ENCODE results near the gene CACNA2D2.
A peak's percentile ranks its signal among the peaks of the same experiment; 100 is the strongest.

CACNA2D2 gene

GRCh38 chr3:50340448-50341329 lies 162.7 kb downstream of the CACNA2D2 start, which contains the start of gene RASSF1:
TSS of gene RASSF1 (minus strand) at chr3:50340836. CDS start at chr3:50340805, 31 bp downstream.
- DNase-seq, result peak; percentile 78

GRCh38 chr3:50340147-50340447 lies 163.3 kb downstream of the CACNA2D2 start:
- no peak for DNase-seq

DNA sequence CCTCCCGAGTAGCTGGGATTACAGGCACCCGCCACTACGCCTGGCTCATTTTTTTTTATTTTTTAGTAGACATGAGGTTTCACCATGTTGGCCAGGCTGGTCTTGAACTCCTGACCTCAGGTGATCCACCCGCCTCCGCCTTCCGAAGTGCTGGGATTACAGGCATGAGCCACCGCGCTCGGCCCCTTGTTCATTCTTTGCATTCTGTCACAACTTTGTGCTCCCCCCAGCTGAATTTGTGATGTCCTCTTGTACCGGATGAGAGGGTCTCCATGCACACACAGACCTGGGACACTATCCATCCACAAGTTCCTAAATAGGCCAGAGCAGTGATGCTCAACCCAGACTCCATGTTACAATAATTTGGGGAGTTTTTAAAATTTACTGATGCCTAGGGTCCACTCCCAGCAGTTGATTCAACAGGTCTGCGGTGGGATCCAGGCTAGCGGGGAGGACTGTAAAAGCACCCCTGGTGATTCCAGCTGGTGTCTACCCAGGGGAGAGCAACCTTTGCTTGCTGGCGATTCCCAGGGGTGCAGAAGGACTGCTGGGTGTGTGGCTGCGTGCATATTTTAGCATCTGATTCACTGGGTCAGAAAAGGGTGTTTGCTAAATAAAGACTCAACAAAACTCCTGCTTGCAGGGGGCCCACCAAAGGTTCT lies 163.8 kb downstream of the CACNA2D2 start:
- peak; percentile 32 for DNase-seq

- DNase-seq, result peak; percentile 40
Measured at GRCh38 chr3:50338965-50339364, 164.5 kb downstream of the CACNA2D2 start.

DNA sequence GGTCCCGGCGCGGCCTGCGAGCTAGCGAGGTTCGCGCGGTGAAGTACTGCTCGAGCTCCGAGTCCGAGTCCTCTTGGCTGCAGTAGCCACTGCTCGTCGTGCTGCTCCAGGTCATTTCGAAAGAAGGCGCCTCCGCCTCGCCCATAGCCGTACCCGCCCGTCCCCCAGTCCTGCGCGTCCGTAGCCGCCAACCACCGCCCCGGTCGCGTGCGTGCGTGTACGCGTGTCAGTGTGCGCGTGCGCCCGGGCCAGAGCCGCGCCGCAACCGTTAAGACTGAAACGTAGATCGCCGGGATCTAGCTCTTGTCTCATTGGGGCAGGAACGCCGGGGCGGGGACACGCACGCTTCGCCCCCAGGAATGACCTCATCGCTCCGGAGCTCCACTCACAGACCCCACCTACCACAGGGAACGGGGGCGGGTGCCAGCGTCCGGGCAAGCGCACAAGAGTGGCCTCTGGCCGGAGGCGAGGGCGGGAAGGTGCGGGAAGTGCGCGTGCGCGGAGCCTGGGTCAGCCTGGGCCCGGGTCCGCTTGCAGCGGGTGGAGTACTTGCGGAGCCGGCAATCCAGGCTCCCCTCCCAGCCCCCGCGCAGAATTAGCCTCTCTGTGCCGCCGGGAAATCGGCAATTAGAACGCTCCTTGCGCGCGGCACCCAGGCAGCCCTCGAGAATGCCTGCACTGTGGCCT lies 166.1 kb downstream of the CACNA2D2 start:
- DNase-seq, result peak; percentile 98

DNA sequence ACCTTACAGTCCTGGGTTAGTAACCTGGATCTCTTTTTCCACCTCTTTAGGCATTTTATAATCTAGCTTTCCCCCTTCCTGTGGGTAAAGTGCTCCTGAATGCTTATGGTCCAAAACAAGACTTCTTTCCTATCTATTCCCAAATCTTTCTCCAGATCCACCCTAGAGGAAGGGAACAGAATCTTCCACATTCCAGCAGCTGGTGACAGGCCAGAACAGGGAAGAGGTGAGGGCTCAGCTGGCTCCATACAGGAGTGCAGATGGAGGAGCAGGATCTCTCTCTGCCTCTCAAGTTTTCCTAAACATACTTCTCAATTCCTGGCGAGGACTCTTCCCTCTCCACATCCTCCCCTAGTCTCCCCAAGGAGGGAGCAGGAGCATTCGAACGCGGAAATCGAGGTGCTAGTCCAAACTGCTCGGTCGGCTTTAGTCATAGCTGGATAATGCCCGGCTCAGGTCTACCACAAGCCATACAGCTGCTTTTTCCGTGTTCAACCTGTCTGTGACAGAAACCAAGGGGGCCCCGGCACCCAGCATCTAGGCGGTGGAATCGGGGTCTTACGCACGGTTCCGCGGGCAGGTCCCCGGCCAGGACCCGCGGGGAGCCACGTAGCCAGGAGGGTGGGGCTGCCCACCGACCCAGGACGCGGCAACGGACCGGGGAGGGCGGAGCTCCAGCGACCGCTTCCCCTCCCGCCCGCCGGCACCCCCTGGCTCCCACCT lies 166.8 kb downstream of the CACNA2D2 start:
- no peak for DNase-seq

GRCh38 chr3:50334339-50335075 lies 168.9 kb downstream of the CACNA2D2 start:
- no peak for DNase-seq

- DNase-seq, result no peak
Measured at GRCh38 chr3:50333744-50334328, 169.6 kb downstream of the CACNA2D2 start.

DNA sequence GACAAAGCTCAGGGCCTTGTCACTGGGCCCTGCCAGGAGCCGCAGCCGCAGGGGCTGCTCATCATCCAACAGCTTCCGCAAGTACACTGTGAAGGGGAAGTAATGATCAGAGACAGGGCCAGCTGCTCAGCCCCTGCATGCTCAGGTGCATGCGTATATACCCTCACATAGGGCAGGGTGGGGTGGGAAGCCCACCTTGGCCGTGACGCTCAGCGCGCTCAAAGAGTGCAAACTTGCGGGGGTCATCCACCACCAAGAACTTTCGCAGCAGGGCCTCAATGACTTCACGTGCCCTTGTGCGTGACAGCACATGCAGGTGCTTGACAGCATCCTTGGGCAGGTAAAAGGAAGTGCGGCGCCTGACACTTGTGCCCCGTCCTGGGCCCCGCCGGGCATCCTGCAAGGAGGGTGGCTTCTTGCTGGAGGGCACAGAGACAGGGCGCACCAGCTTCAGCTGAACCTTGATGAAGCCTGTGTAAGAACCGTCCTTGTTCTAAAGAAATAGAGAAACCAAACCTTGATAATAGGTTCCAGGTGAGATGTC lies 172.0 kb downstream of the CACNA2D2 start:
- DNase-seq, result no peak

GRCh38 chr3:50330330-50330729 lies 173.1 kb downstream of the CACNA2D2 start:
- DNase-seq, result no peak

DNA sequence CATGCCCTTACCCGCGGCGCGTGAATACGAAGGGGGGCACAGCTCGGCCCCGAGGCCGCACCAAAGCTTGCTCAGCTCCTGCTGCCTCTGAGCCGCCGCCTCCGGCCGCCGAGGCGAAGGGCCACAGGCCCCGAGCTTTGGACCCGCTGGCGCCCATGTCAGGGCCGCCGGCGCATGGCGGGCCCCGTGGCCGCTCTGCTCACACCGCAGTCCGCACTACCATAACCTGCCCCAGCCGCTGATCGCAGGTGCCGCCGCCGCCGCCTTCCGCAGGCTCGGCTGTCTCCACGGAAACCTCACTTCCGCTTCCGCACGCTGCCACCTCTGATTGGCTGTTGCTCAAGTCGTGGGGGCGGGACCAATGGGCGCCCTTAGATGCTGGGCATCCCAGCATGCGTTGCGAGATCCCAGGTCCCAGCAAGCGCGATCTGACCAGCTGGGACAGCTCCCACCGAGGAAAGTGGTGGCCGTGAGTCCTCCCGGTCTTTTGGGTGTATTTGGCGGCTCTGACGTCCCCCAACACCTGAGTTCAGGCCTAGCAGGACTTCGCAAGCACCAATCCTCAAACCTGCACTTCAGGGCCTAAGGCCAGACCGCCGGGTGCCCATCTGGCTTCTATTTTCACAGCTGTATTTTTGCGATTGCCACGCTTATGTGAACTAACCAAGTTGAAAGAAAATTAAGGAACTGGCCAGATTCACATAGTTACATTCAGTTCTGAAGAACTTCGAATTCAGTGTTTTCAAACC lies 175.3 kb downstream of the CACNA2D2 start, which contains the start of gene TUSC2:
Gene TUSC2 (minus strand): TSS at position 281 of the 749 bp plus-strand sequence. CDS start 124 bp downstream, at position 157.
- peak; percentile 98 for DNase-seq

- DNase-seq, result no peak
Measured at GRCh38 chr3:50327129-50327528, 176.3 kb downstream of the CACNA2D2 start.

GRCh38 chr3:50326182-50326541 lies 177.3 kb downstream of the CACNA2D2 start:
- DNase-seq, result no peak

DNA sequence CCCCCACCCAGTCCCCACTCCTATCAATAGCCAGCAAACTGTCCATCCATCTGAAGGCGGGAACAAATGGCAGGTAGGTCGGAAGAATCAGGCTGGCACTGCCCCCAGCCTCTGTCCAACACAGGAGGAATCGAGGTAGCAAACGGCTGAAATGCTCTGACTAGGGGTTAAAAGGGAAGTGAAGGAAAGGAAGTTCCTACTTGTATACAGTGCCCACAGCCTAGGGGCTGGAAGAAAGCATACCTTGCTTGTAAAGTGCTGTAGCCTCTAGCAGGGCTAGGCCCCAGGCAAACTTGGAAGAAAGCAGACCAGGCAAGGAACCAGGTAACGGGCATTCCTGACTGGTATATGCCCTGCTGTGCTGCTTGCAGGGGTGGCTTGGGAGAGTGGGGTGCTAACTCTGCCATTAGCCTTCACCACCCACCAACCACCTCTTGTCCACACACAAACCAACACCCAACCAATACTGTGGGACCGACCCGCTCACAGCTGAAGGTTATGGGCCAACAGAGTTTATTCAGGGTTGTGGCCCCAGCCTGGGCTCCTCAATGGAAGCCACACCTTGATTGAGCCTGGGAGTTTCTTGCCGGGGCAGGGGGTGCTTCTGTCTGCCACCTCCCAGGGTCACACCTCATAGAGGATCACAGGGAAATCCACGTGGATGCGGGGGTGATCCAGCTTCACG lies 177.8 kb downstream of the CACNA2D2 start:
- DNase-seq, result no peak

DNA sequence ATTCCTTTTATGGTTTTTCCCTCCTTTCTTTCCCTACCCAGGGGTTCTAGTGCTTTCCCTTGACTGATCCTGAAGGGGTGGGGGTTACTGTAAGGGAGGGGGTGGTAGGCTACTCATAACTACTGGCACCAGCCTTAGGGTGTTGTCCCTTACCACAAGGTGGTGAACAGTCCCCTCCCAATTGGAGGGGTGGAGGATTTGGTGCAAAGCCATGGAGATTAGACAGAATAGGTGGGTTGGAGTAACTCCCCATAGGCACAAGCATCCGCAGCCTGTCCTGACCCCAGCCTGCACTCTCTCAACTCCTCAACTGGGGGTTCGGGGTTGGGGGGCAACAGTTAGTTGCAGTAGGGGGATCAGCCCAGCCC lies 178.3 kb downstream of the CACNA2D2 start:
- DNase-seq, result no peak

DNA sequence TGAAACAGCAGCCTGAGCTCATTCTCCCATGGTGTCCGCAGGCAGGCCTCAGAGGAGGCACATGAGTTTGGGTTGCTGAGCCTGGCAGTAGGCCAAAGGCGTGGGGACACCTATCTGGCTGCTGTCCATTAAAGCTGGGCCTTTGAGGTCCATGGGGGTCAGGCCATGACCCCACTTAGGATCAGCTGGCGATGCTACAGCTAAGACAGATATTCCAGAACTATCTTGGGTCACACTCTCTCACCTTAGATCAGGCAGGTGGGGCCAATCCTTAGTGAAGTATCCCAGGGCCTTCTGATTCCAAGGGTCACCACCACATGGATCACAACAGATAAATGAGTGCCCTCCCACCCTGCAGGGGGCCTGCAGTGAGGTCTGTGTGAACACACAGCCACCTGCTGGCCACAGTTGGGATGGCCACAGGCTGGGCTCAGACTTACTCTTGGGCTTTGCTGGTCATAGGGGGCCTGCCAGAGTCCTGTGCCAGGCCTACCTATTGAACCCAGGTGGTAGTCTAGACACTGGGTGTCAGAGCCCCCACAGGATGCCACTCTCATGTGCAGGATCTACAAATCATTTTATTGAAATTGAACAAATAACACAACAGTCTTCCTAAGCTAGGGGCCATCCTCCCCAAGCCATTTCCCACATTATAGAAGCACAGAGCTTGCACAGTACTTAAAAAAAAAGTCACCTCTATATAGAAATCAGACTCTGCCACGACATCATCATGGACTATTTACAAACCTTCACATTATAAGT lies 178.9 kb downstream of the CACNA2D2 start:
- DNase-seq, result peak; percentile 72

DNA sequence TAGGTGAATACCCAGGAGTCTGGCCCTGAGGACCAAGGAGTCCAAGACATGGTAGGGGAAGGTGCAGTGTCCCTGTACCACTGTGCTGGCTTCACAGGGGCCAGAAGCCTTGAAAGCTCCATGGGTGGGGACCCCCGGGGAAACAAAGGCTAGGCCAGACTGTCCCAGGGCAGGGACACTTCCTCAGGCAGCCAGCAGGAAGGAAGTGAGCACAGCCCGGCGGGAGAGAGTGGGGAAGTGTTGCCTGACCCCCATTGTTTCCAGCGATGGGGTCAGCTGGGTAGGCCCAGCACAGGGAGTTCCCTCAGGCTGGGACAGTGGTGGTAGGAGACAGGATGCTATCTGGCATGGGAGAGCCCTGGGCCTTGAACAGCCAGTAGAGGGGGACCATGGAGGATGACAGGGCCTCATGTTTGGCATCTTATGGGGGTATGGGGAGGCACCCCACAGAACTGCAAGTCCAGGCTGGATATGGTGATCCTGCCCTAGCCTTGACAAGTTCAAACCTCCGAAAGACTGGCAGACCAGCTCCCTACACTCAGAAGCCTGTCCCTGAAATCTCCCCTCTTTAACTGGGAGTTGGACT lies 179.7 kb downstream of the CACNA2D2 start:
- no peak for DNase-seq

DNA sequence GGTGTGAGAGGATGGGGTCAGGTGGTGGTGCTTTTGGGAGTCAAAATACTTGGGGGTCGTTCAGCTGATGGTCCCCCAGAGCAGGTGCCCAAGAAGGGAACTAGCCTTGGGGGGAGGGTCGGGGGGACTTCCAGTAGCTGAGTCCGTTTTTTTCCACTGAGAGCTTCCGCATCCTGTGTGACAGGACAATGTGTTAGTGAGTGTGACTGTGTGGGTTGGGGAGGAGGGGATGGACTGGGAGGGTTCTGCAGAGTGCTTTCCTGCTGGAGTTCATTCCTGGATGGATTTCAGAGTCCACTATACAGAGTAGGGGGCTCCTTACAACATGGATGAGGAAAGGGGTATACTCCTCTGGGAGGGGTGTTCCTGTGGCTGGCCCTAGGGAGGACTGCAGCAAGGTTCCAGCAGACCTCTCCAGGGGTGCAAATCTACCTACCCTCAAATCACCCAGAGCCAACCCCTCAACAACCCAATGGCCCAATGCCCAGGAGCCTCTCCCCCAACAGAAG lies 180.3 kb downstream of the CACNA2D2 start:
- no peak for DNase-seq
